Measurements from ENCODE around the gene LIPI. TPM values are rescaled to one million over a fixed set of nuclear protein-coding genes. Genes with fewer than 3 reads are reported as not detected.
"Not testable (repeated sequence)": the region's sequence is repeated elsewhere in the genome, so short reads cannot be mapped to it uniquely, and the experiment has no call there.

Gene LIPI
- total RNA-seq, 1 experiment from 2014 or later, result not detected

- DNase-seq (ENCODE audit: low spot score), result no peak
- in situ Hi-C loops (cut with HindIII; ENCODE audit: low sequenced_read_pairs), result no loop called here
Observed at GRCh38 chr21:14078746-14079375, 131.9 kb downstream of the LIPI start.

DNA sequence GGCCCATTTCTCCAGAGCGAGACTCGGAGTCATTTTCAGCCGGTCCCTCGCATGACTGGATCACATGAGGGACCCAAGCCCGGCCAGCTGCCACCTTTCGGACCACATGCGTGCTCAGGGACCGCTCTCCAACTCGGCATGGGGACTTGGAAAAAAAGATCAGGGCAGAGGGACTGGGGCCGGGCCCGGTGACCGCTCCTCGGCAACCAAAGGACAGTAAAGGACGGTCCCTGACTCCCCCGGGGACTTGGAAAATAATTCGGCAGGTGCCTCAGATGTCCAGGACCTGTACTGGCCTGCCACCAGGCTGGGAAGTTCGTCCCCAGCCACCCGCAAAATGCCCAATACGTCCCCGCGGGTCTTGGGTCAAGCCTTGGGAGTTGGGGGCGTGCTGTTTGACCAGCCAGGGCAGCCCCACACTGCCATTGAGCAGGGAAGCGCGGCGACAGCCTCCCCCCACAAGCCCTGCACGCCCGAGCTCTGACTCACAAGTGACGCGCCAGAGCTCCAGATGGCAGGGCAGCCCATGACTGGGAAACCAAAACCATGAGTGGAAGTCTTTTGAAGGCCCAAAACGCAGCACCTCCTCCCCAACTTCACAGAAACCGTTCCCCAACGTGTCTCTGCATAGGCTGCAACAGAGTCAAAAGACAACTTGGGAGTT is 134.5 kb downstream of the LIPI start:
- no peak for DNase-seq (ENCODE audit: low spot score)
- in situ Hi-C loops (cut with HindIII; ENCODE audit: low sequenced_read_pairs), result no loop called here

- DNase-seq (ENCODE audit: low spot score), result no peak
- in situ Hi-C loops (cut with HindIII; ENCODE audit: low sequenced_read_pairs), result no loop called here
Observed at GRCh38 chr21:14075346-14076142, 135.2 kb downstream of the LIPI start.

DNA sequence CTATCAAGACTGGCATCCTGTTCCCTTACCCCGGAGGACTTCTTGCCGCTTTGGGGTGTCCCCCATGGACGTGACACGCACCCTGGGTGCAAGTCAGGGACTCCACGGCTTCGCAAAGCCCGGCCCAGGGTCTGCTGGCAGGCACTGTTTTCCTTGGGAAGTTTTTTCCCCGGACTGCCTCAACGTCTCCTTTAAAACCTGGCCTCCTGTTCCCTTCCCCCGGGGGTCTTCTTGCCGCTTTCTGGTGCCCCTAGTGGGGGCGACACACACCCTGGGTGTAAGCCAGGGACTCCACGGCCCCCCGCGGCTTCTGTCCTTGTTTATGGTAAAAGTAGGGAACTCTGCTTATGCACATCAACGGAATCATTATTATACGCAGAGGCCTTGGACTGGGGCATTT is 136.6 kb downstream of the LIPI start:
- in situ Hi-C loops (cut with HindIII; ENCODE audit: low sequenced_read_pairs), result no loop called here
- DNase-seq (ENCODE audit: low spot score), result no peak

GRCh38 chr21:14073615-14074014 is 137.1 kb downstream of the LIPI start:
- DNase-seq (ENCODE audit: low spot score), result no peak
- in situ Hi-C loops (cut with HindIII; ENCODE audit: low sequenced_read_pairs), result no loop called here

GRCh38 chr21:14072761-14073535 is 137.8 kb downstream of the LIPI start:
- in situ Hi-C loops (cut with HindIII; ENCODE audit: low sequenced_read_pairs), result no loop called here
- DNase-seq (ENCODE audit: low spot score), result no peak

GRCh38 chr21:14071902-14072734 is 138.6 kb downstream of the LIPI start:
- DNase-seq (ENCODE audit: low spot score), result no peak
- in situ Hi-C loops (cut with HindIII; ENCODE audit: low sequenced_read_pairs), result no loop called here

- no peak for DNase-seq (ENCODE audit: low spot score)
- in situ Hi-C loops (cut with HindIII; ENCODE audit: low sequenced_read_pairs), result no loop called here
Observed at GRCh38 chr21:14070968-14071367, 139.8 kb downstream of the LIPI start.

GRCh38 chr21:14070049-14070893 is 140.5 kb downstream of the LIPI start:
- in situ Hi-C loops (cut with HindIII; ENCODE audit: low sequenced_read_pairs), result no loop called here
- DNase-seq (ENCODE audit: low spot score), result no peak

- in situ Hi-C loops (cut with HindIII; ENCODE audit: low sequenced_read_pairs), result no loop called here
- no peak for DNase-seq (ENCODE audit: low spot score)
Observed at GRCh38 chr21:14064296-14064645, 146.5 kb downstream of the LIPI start.

- DNase-seq (ENCODE audit: low spot score); in situ Hi-C loops (cut with HindIII; ENCODE audit: low sequenced_read_pairs): not testable (repeated sequence)
Observed at GRCh38 chr21:14063620-14064295, 147.0 kb downstream of the LIPI start.

DNA sequence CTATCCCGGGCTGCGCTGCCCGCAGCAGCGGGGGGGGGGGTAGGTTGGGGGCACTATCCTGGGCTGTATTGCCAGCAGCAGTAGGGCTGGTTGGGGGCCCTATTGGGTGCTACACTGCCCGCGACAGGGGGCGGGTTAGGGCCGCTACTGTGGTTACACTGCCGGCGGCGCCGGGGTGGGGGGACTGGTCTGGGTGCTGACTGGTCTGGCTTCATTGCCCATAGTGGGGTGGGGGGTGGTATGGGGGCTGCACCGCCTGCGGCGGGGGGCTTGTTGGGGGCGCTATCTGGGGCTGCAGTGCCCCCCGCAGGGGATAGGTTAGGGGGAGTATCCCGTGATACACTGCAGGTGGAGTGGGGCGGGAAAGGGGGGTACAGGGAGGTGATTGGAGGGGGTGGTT is 148.1 kb downstream of the LIPI start:
- in situ Hi-C loops (cut with HindIII; ENCODE audit: low sequenced_read_pairs); DNase-seq (ENCODE audit: low spot score): not testable (repeated sequence)

DNA sequence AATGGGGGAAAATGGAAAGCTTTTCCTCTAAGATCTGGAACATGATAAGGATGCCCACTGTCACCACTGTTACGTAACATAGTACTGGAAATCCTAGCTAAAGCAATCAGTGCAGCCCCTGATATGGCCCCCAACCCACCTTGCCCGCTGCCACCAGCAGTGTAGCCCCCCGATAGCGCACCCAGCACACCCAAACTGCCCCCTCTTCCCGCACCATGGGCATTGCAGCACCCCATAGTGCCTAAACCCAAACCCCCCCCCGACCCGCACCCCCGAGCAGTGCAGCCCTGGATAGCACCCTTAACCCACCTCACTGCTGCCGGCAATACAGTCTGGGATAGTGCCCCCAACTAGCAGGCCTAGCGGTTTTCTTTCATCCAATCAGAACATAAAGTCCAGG is 148.9 kb downstream of the LIPI start:
- in situ Hi-C loops (cut with HindIII; ENCODE audit: low sequenced_read_pairs); DNase-seq (ENCODE audit: low spot score): not testable (repeated sequence)

GRCh38 chr21:14058995-14059627 is 151.6 kb downstream of the LIPI start:
- in situ Hi-C loops (cut with HindIII; ENCODE audit: low sequenced_read_pairs); DNase-seq (ENCODE audit: low spot score): not testable (repeated sequence)
